B cell (primary cell): Measurements from ENCODE around the gene POU2AF1. TPM values are rescaled to one million over a fixed set of nuclear protein-coding genes. Genes with fewer than 3 reads are reported as not detected.

Experiments
- ATAC-seq: fragments of 200-7000 bp; cut with Tn5 transposase; one replicate; pipeline ENCODE4 v1.10.0; 2021; ENCODE audit warnings: low read depth, mild to moderate bottlenecking, moderate number of reproducible peaks, moderate library complexity
- CTCF ChIA-PET: fragments of 350-600 bp; sonication (Branson Sonifier 250); formaldehyde crosslinking; loops from one replicate; lab custom pipeline; 2021; ENCODE audit warnings: antibody characterized with exemption, inconsistent platforms; lab: Charles Lee
- POLR2A ChIA-PET: fragments of 350-600 bp; sonication (Branson Sonifier 250); formaldehyde crosslinking; loops from one replicate; lab custom pipeline; 2021; ENCODE audit warnings: antibody characterized with exemption; lab: Charles Lee
- DNase-seq: peaks from one replicate; pipeline ENCODE4 v3.0.0; 2013
- H2AFZ ChIP-seq: 2 replicates; pipeline ENCODE4 v1.6.1; 2012; ENCODE audit warnings: mild to moderate bottlenecking, low read depth, low read length; ENCODE audit not compliant: insufficient read depth, poor library complexity, severe bottlenecking
- H3K27ac ChIP-seq, 2 donors: 1 replicate in 1 of 2; 2 replicates in 1 of 2; pipeline ENCODE4 v1.5.1; 2012 to 2013; ENCODE audit warnings: low read length in 2 of 2, mild to moderate bottlenecking in 2 of 2, moderate library complexity in 1 of 2
- H3K27me3 ChIP-seq, 4 experiments: fragments of 200-600 bp in 1 of 4; sonication (generic) in 1 of 4; replicated peaks in 1 of 4; 1 replicate in 2 of 4; 2 replicates in 2 of 4; pipeline versions ENCODE4 v1.6.1 to v1.7.0; 2013 to 2016; ENCODE audit warnings: low read length in 3 of 4, mild to moderate bottlenecking in 2 of 4, mixed read lengths in 1 of 4, moderate library complexity in 1 of 4; ENCODE audit not compliant: insufficient read depth in 4 of 4, control insufficient read depth in 3 of 4; ENCODE audit errors: control extremely low read depth in 1 of 4
- H3K36me3 ChIP-seq, 2 experiments: replicated peaks in 1 of 2; 1 replicate in 1 of 2; 2 replicates in 1 of 2; pipeline versions ENCODE4 v1.6.1 to v1.7.1; 2013; ENCODE audit warnings: low read length in 1 of 2; ENCODE audit not compliant: insufficient read depth in 2 of 2, control insufficient read depth in 1 of 2; ENCODE audit errors: control extremely low read depth in 1 of 2, extremely low read depth in 1 of 2
- H3K4me1 ChIP-seq, 2 donors: fragments of 200-600 bp in 1 of 2; sonication (generic) in 1 of 2; 1 replicate in 1 of 2; 2 replicates in 1 of 2; pipeline versions ENCODE4 v1.5.1 to v1.6.1; 2013 to 2017; ENCODE audit warnings: low read length in 2 of 2; ENCODE audit not compliant: control insufficient read depth in 2 of 2, insufficient read depth in 2 of 2
- H3K4me2 ChIP-seq: replicated peaks from 2 replicates; pipeline ENCODE3; 2012; ENCODE audit warnings: mild to moderate bottlenecking, low read depth, low read length; ENCODE audit not compliant: poor library complexity, severe bottlenecking
- H3K4me3 ChIP-seq, 5 experiments: fragments of 200-600 bp in 1 of 5; sonication (generic) in 1 of 5; 1 replicate in 3 of 5; 2 replicates in 2 of 5; pipeline versions ENCODE4 v1.5.1 to v1.7.0; 2011 to 2016; ENCODE audit warnings: low read length in 4 of 5, mild to moderate bottlenecking in 4 of 5, low read depth in 2 of 5, control low read depth in 1 of 5, moderate library complexity in 1 of 5; ENCODE audit not compliant: insufficient read depth in 1 of 5; ENCODE audit errors: control extremely low read depth in 1 of 5, extremely low read depth in 1 of 5
- H3K79me2 ChIP-seq: fragments of 200-600 bp; sonication (generic); one replicate; pipeline ENCODE4 v1.6.0; 2016; ENCODE audit warnings: low read length; ENCODE audit not compliant: control insufficient read depth, insufficient read depth
- H3K9ac ChIP-seq: fragments of 200-600 bp; sonication (generic); 2 replicates; pipeline ENCODE4 v1.6.1; 2017; ENCODE audit warnings: mild to moderate bottlenecking, low read length, moderate library complexity
- H3K9me3 ChIP-seq, 3 donors: one replicate each; pipeline versions ENCODE4 v1.6.1 to v1.7.1; 2013; ENCODE audit warnings: low read length in 2 of 3; ENCODE audit not compliant: control insufficient read depth in 2 of 3, insufficient read depth in 1 of 3; ENCODE audit errors: control extremely low read depth in 1 of 3
- H4K20me1 ChIP-seq: 2 replicates; pipeline ENCODE4 v1.6.0; 2012; ENCODE audit warnings: mild to moderate bottlenecking, low read length; ENCODE audit not compliant: insufficient read depth, control insufficient read depth, poor library complexity, severe bottlenecking
- H3K27ac Mint-ChIP-seq: one replicate; pipeline ENCODE4 v1.8.0; 2021; ENCODE audit warnings: mixed read lengths
- H3K27me3 Mint-ChIP-seq: one replicate; pipeline ENCODE4 v1.8.0; 2021; ENCODE audit warnings: mixed read lengths
- H3K4me1 Mint-ChIP-seq: one replicate; pipeline ENCODE4 v1.8.0; 2021; ENCODE audit warnings: mixed read lengths
- H3K4me3 Mint-ChIP-seq: one replicate; pipeline ENCODE4 v1.8.0; 2021; ENCODE audit warnings: mixed read lengths
- H3K9me3 Mint-ChIP-seq: one replicate; pipeline ENCODE4 v1.8.0; 2022; ENCODE audit warnings: mixed read lengths; ENCODE audit not compliant: insufficient read depth
- EZH2 ChIP-seq: IDR thresholded peaks from 2 replicates; pipeline ENCODE4 v1.6.1; 2012; ENCODE audit warnings: borderline replicate concordance, low read depth, mild to moderate bottlenecking, moderate library complexity, low read length; ENCODE audit not compliant: insufficient read depth, poor library complexity, severe bottlenecking
- WGBS: methylation state at CpG from one replicate; pipeline ENCODE4 v1.1.5; 2013; ENCODE audit warnings: missing lambda C conversion rate; ENCODE audit not compliant: insufficient coverage; 5-methylcytosine and 5-hydroxymethylcytosine counted together
- intact Hi-C: fragments of 100-400 bp; cut with micrococcal nuclease; formaldehyde crosslinking; loops from one replicate; pipeline ENCODE4 v1.10.0; 2022
- polyA plus RNA-seq: library from polyadenylated mRNA; depleted of rRNA; stranded (reverse); fragments of >200 nt; gene quantifications from 2 replicates; pipeline ENCODE4 v1.2.3, GENCODE V29; 2012
- total RNA-seq, 2 donors: library from RNA; stranded (reverse); fragments of 120-200 nt in 1 of 2; gene quantifications; 1 replicate in 1 of 2; 2 replicates in 1 of 2; pipeline versions ENCODE4 v1.2.3 to v1.2.4, GENCODE V29; 2013 to 2022
- TF ChIP-seq, protein P1 (sequence below): fragments of 200-600 bp; IDR thresholded peaks from one replicate; pipeline ENCODE4 v1.8.0; 2022; ENCODE audit warnings: antibody characterized with exemption, mild to moderate bottlenecking

Gene POU2AF1
- total and polyA plus RNA-seq, 2 donors (not counting 1 experiment from before 2014, with no cell fraction given), result 308 to 407 TPM

DNA sequence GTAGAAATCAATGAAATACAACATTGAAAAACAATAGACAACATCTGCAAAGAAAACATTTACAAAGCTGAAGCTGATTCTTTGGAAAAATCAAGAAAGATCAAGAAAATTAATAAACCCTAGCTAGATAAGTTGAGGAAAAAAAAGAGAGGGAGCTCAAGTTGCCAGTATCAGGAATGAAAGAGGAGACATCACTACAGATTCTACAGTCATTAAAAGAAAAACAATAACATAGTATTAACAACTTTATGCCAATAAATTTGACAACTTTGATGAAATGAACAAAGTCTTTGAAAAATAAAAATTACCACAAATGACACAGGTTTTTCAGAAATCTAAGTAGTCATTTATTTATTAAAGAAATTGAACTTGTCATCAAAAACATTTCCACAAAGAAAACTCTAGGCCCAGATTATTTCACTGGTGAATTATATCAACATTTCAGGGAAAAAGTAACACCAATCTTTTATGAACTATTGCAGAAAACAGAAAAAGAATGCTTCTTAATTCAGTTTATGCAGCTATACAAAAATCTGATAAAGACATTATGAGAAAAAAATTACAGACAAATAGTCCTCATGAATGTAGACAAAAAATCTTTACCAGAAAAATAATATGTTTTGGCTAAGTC lies 39.2 kb downstream of the POU2AF1 start:
- Histone ChIP-seq H3K36me3 (no peaks in the 10 kb centered on the region), H3K9ac (no peak overlapping the region), H3K4me2 (no peak overlapping the region), H3K27ac (no peak overlapping the region), H3K4me3 (no peak overlapping the region), H3K79me2 (no peaks in the 10 kb centered on the region), H3K9me3 (peaks cover 0 to 5% (median 1%) of the 10 kb centered on the region in 3 donors), H2AFZ (no peak overlapping the region), H3K4me1 (no peaks in the 10 kb centered on the region), H4K20me1 (no peaks in the 10 kb centered on the region), H3K27me3 (no peaks in the 10 kb centered on the region)
- H3K27me3 Mint-ChIP-seq, result no peaks in the 10 kb centered on the region
- POLR2A ChIA-PET, result no interaction called here
- peaks cover 6% of the 10 kb centered on the region for H3K4me1 Mint-ChIP-seq
- CTCF ChIA-PET, result interaction anchor here (0.9 to 1.9 kb wide), 5 partner anchors 11 to 90 kb away, joined by 3 to 6 read pairs (median 3); no protein-coding TSS in a partner anchor
- intact Hi-C loops, result no loop called here
- TF ChIP-seq, protein P1, sequence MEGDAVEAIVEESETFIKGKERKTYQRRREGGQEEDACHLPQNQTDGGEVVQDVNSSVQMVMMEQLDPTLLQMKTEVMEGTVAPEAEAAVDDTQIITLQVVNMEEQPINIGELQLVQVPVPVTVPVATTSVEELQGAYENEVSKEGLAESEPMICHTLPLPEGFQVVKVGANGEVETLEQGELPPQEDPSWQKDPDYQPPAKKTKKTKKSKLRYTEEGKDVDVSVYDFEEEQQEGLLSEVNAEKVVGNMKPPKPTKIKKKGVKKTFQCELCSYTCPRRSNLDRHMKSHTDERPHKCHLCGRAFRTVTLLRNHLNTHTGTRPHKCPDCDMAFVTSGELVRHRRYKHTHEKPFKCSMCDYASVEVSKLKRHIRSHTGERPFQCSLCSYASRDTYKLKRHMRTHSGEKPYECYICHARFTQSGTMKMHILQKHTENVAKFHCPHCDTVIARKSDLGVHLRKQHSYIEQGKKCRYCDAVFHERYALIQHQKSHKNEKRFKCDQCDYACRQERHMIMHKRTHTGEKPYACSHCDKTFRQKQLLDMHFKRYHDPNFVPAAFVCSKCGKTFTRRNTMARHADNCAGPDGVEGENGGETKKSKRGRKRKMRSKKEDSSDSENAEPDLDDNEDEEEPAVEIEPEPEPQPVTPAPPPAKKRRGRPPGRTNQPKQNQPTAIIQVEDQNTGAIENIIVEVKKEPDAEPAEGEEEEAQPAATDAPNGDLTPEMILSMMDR, result no peak
- TF ChIP-seq EZH2, result no peak
- ATAC-seq, result no peak
- DNase-seq, result no peak
- H3K27ac Mint-ChIP-seq, result no peak overlapping the region
- H3K4me3 Mint-ChIP-seq, result no peak overlapping the region
- peaks cover 3% of the 10 kb centered on the region for H3K9me3 Mint-ChIP-seq

DNA sequence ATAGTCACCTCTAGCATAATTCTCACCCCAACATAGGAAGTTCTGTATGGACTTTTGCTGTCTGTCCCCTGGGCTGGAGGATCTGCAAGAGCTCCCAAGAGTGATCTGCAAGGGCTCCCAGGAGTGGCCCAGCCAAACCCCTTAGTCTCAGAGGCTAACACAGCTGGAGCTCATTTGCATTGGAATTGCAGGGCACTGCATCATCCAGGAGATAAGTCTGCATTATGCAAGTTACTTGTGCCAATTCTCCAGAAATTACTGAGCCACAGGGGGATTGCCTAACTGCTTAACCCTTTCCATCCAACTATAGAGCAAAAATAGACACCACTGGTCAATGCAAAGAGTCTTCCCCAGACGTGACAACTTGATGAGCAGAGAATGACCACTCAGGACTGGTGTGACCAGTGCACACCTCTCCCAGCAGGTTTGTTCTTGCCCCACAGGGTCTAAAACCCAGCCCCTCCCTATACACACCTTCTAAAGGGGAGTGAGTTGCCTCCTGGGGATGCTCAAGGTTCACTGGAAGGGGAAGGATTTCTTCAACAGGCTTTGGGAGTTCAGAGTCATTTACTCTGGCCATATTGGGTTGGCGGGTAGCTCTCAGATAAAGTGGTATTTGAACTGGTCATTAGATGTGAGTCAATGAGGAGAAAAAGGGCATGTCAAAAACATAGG lies 42.4 kb downstream of the POU2AF1 start:
- Histone ChIP-seq H3K79me2 (no peaks in the 10 kb centered on the region), H3K4me3 (no peak overlapping the region), H3K9ac (no peak overlapping the region), H3K36me3 (no peaks in the 10 kb centered on the region), H3K27me3 (no peaks in the 10 kb centered on the region), H3K27ac (no peak overlapping the region), H2AFZ (no peak overlapping the region), H4K20me1 (no peaks in the 10 kb centered on the region), H3K4me1 (no peaks in the 10 kb centered on the region), H3K9me3 (peaks cover 0 to 5% (median 1%) of the 10 kb centered on the region in 3 donors), H3K4me2 (no peak overlapping the region)
- CTCF ChIA-PET, result interaction anchor here (1.2 to 1.9 kb wide), 2 partner anchors 86 to 93 kb away, joined by 5 to 6 read pairs; no protein-coding TSS in a partner anchor
- peaks cover 3% of the 10 kb centered on the region for H3K9me3 Mint-ChIP-seq
- no peaks in the 10 kb centered on the region for H3K27me3 Mint-ChIP-seq
- ATAC-seq (no peak), DNase-seq (no peak)
- no peaks in the 10 kb centered on the region for H3K4me1 Mint-ChIP-seq
- no peak overlapping the region for H3K4me3 Mint-ChIP-seq
- WGBS, result 85% methylated on average over 2 of the region's 2 CpGs
- TF ChIP-seq EZH2, result no peak
- TF ChIP-seq, protein P1, result no peak
- no peak overlapping the region for H3K27ac Mint-ChIP-seq
- intact Hi-C loops, result no loop called here
- POLR2A ChIA-PET, result no interaction called here
